GM18508 (cell line): ENCODE measurements around the gene RPS3.

ENCODE experiments used
- ATAC-seq: cut with Tn5 transposase; IDR thresholded peaks from one replicate; pipeline ENCODE4 v1.9.1; 2021; ENCODE audit warnings: moderate number of reproducible peaks; ENCODE audit not compliant: insufficient read depth, unreplicated experiment

Gene RPS3

DNA sequence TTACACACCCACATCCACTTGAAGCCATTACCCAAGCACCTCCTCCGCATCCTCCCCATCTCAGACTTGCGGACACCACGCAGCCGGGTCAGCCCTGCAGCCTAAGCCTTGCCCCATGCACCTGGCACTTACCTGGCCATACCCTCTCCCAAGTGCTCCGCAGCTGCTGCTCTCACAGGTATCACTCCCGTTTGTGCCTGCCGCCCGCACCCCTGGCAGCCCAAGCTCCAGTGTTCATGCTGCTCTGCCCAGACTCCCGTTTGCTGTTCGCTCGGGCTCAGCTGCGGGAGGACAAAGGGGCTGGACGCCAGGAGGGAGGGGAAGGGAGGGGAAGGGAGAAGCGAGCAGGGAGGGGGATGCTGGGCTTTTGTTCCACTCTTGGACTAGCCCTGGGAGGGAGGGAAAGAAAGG, 33.6 kb downstream of the RPS3 start, which contains the start of gene KLHL35:
KLHL35 (minus strand) TSS at position 293 of the 411 bp plus-strand sequence. CDS start 2,574 bp downstream, outside the sequence.
- no peak for ATAC-seq

GRCh38 chr11:75433443-75433842, 34.1 kb downstream of the RPS3 start:
- ATAC-seq = no peak

DNA sequence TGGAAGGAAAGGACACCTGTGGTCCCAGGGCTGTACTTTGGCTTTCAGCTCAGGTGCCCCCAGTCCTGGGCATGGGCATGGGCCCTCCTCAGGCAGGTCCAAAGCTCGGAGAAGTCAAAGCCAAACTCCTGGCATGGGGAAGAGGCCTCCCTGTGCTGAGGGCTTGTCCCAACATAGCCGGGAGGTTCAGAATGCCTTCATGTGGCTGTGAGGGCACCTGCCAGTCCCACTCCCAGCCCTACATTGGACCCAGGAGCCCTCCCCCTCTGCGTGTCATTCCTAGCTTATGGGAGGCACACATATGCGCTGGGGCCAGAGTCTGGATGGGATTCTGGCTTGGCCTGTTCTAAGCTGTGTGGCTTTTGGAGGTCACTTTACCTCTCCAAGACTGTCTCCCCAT, 34.7 kb downstream of the RPS3 start:
- no peak for ATAC-seq

GRCh38 chr11:75434886-75435570, 35.7 kb downstream of the RPS3 start:
- ATAC-seq = no peak

DNA sequence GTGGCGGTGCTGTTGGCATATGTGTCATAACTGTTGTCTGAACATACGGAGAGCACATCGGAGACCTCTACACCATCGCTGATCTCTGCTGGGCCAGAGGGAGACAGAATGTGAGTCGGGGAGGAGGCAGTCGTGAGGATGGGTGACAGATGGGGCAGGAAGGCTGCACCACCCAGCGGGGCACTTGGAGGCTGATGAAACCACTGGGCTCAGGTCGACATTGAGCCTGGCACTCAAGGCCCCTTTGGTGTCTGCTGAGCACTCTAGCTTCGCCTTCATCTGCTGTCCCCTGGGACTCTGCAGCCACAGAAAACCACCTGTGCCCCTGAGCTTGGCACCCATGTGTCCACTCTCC, 36.2 kb downstream of the RPS3 start:
- no peak for ATAC-seq

DNA sequence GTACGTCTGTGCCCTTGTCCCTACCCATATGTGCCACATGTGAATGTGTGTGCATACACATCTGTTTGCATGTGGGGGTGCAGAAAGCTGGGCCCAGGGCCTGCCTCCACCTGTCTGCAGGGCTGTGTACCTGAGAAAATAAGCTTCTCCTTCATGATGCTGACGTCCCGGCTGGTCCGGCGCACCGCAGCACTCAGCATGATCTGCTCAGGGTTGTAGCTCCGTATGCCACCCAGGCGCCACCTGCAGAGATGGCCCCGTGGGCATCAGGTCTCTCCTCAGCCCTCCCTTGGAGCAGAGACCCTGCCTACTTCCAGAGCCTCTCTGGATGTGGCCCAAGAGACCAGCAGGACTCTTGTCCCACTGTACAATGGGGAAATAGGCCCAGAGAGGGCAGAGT, 37.5 kb downstream of the RPS3 start:
- ATAC-seq = no peak

DNA sequence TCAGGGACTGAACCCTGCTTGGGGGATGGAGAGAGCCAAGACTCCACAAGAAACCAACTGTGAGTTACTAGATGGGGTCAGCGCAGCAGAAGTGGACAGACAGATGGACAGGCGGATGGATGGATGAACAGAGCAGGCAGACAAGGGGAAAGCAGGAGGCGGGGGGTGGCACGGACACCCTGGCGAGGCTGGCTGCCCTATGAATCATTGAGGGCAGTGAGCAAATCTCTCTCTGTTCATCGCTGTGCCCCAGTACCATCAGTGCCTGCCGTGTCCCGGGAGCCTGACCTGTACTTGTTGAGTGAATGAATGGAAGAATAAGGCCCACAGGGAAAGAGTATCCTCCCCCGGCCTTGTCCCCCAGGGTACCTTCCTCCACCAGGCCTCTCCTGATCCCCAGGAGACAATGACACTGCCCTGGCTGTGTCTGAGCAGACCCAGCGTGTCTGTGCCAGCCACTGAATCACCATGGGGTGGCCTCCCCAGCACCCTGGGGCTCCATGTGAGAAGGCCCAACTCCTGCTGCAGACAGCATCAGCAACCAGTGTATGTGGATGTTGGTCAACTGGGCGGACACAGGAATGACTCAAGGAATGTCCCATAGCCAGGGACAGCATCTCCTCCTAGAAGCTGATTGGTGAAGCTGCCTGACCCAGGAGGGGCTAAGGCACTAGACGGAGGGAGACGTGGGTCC, 38.8 kb downstream of the RPS3 start:
- ATAC-seq = no peak

GRCh38 chr11:75439026-75439425, 39.7 kb downstream of the RPS3 start:
- no peak for ATAC-seq

GRCh38 chr11:75439495-75440120, 40.3 kb downstream of the RPS3 start:
- ATAC-seq = no peak

GRCh38 chr11:75440960-75441803, 41.9 kb downstream of the RPS3 start:
- ATAC-seq = no peak

DNA sequence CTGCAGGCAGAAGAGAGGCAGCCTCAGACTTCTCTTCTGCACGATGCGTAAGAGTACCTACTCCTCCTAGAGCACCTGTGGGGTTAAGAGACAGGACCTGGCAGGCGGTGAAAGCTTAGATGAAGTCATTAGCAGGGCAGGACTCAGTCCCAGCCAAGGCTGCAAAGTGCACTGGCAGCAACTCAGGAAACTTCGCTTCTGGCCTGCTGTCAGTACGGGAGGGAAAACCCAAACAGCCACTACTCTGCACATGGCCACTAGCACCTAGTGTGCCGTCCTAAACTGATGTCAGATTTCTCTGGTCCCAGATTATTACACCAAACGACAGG, 42.5 kb downstream of the RPS3 start:
- no peak for ATAC-seq

- no peak for ATAC-seq
Measured at GRCh38 chr11:75442161-75442885, 43.0 kb downstream of the RPS3 start.

- no peak for ATAC-seq
Measured at GRCh38 chr11:75443043-75443442, 43.7 kb downstream of the RPS3 start.

GRCh38 chr11:75445315-75445953, 46.1 kb downstream of the RPS3 start:
- no peak for ATAC-seq

DNA sequence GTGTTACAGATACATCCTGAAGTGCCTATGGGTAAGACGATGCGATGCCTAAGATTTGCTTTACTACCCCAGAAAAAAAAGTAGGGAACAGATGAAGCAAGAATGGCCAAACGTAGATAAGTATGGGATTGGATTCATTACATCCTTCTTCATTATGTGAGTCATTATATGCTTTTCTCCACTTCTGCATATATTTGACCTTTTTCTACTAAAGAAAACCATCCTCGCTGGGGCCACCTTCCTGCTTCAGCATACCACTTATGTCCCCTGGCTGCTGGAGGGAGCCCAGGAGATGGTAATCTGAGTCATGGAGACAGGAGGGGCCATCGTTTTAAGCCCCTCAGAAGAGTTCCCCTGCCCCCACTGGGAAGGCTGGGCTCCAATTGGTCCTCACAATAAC, 48.1 kb downstream of the RPS3 start:
- ATAC-seq = no peak

- ATAC-seq = no peak
Measured at GRCh38 chr11:75449271-75449670, 50.0 kb downstream of the RPS3 start.

- ATAC-seq = no peak
Measured at GRCh38 chr11:75449776-75450175, 50.5 kb downstream of the RPS3 start.

DNA sequence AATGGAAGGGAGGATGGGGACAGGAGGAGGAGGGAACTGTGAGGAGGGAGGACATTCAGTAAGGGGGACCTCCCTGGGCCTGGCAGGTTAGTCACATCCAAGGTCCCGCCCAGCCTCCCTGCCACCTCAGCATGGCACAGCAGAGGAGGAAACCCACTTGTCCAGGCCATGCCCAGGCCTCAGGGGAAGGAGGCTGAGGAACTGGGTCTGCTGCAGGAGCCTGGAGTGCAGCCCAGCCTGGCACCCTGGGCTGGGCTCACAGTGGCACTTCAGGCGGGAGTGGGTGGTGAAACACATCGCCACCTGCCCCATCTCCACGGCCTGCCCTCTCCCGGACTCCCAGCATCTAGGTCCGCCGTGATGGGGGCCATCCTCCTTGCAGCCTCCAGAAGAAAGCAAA, 50.9 kb downstream of the RPS3 start:
- ATAC-seq = no peak
